Muscle layer of duodenum (tissue), 2 donors: Measurements from ENCODE around the gene PRR5.
"Not testable (repeated sequence)": the region's sequence is repeated elsewhere in the genome, so short reads cannot be mapped to it uniquely, and the experiment has no call there.

Source experiments
- H3K27ac ChIP-seq: one replicate; pipeline ENCODE4 v1.7.0; 2013; ENCODE audit warnings: mild to moderate bottlenecking, low read length
- H3K27me3 ChIP-seq: one replicate; pipeline ENCODE4 v1.7.0; 2013; ENCODE audit warnings: low read depth, mild to moderate bottlenecking, control low read depth, low read length
- H3K36me3 ChIP-seq, 2 donors: one replicate each; pipeline ENCODE4 v1.7.0; 2013; ENCODE audit warnings: low read length in 2 of 2, control low read depth in 1 of 2, mild to moderate bottlenecking in 1 of 2; ENCODE audit not compliant: insufficient read depth in 2 of 2, control insufficient read depth in 1 of 2
- H3K4me1 ChIP-seq, 2 donors: one replicate each; pipeline ENCODE4 v1.7.0; 2013; ENCODE audit warnings: low read length in 2 of 2, mild to moderate bottlenecking in 2 of 2, control low read depth in 1 of 2, moderate library complexity in 1 of 2; ENCODE audit not compliant: insufficient read depth in 2 of 2, control insufficient read depth in 1 of 2
- H3K4me3 ChIP-seq, 2 donors: one replicate each; pipeline ENCODE4 v1.7.0; 2013; ENCODE audit warnings: low read length in 2 of 2, low read depth in 1 of 2, mild to moderate bottlenecking in 1 of 2
- H3K9me3 ChIP-seq, 2 donors: one replicate each; pipeline ENCODE4 v1.7.0; 2013; ENCODE audit warnings: low read length in 2 of 2, control low read depth in 1 of 2, mild to moderate bottlenecking in 1 of 2; ENCODE audit not compliant: control insufficient read depth in 1 of 2
- donor health status: healthy.

Gene PRR5

GRCh38 chr22:44666207-44666585 is 35.8 kb upstream of the PRR5 start:
- no peaks in the 10 kb centered on the region for H3K27me3 ChIP-seq
- no peak overlapping the region for H3K27ac ChIP-seq
- H3K9me3 ChIP-seq: no peaks in the 10 kb centered on the region
- no peak overlapping the region for H3K4me3 ChIP-seq
- peaks cover 0 to 12% of the 10 kb centered on the region in 2 donors for H3K4me1 ChIP-seq
- no peaks in the 10 kb centered on the region for H3K36me3 ChIP-seq

DNA sequence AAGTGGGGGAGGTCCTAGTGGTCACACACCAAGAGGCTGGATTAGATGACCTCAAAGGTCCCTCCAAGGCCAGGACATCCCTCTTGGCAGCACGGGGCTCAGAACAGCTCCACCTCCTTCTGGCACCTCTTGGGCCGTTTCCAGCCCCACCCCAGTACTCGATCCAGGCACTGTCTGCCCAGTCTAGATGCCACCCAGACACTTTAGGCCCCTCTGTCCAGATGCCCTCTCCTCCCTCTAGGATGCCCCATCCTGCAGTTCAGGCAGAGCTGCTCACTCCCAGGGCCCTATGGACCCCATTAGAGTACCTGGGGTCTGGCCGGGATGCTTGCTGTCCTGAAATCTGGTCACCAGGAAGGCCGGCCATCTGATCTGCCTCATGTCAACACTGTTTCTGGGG is 34.7 kb upstream of the PRR5 start:
- Histone ChIP-seq H3K27ac (no peak overlapping the region), H3K4me3 (peak overlapping the region in 1 of 2 donors; percentile 62), H3K36me3 (no peaks in the 10 kb centered on the region), H3K27me3 (no peaks in the 10 kb centered on the region), H3K9me3 (no peaks in the 10 kb centered on the region), H3K4me1 (peaks cover 0 to 12% of the 10 kb centered on the region in 2 donors)

DNA sequence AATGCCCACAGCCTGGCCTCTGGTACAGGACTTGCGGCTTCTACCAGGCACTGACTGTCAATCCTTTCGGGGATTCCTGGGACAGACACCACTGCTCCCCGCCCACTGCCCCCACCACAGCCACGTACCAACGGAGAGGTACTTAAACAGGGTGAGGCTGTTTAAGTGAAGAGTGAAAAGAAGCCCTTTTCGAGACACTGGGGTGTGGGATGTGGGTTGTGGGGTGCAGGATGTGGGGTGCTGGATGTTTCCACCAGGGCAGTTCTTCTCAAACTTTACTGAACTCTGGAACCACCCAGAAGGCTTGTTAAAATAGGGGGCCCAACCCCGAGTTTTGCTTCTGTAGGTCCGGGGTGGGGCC is 34.2 kb upstream of the PRR5 start:
- Histone ChIP-seq H3K36me3 (no peaks in the 10 kb centered on the region), H3K27me3 (no peaks in the 10 kb centered on the region), H3K9me3 (no peaks in the 10 kb centered on the region), H3K4me1 (peaks cover 0 to 12% of the 10 kb centered on the region in 2 donors), H3K27ac (no peak overlapping the region), H3K4me3 (peak overlapping the region; percentile 21 to 62)

DNA sequence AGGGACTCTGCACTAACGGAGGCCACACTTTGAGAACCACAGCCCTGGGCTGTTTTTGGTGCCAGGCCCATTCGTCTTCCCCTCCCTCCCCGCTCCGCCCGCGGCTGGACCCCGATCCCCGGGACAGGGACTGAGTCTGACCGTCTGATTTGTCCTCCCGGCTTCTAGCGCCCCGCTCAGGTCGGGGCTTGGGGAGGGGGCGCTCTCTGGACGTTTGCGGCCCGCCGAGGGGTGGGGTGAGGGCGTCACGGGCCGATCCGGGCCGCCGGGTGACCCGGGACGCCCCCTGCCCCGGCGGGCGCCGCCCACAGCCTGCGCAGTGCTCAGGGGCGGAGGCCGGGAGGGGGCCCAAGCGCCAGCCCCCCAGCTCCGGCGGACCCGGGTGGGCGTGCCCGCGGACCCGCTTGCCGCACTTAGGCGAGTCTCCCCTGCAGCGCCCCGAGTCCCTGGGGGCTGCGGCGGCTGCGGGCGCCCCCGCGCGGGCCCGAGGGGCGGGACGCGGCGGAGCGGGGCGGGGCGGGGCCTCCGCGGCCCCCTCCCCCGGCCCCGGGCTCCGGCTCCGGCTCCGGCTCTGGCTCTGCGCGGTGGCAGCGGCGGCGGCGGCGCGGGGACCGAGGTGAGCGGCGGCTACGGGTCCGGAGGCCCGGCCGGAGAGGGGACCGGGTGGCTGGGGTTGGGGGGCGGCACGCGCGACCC is 33.7 kb upstream of the PRR5 start:
- no peaks in the 10 kb centered on the region for H3K9me3 ChIP-seq
- no peaks in the 10 kb centered on the region for H3K27me3 ChIP-seq
- H3K27ac ChIP-seq: no peak overlapping the region
- H3K4me1 ChIP-seq: peaks cover 0 to 12% of the 10 kb centered on the region in 2 donors
- peak overlapping the region; percentile 21 to 67 for H3K4me3 ChIP-seq
- H3K36me3 ChIP-seq: no peaks in the 10 kb centered on the region

DNA sequence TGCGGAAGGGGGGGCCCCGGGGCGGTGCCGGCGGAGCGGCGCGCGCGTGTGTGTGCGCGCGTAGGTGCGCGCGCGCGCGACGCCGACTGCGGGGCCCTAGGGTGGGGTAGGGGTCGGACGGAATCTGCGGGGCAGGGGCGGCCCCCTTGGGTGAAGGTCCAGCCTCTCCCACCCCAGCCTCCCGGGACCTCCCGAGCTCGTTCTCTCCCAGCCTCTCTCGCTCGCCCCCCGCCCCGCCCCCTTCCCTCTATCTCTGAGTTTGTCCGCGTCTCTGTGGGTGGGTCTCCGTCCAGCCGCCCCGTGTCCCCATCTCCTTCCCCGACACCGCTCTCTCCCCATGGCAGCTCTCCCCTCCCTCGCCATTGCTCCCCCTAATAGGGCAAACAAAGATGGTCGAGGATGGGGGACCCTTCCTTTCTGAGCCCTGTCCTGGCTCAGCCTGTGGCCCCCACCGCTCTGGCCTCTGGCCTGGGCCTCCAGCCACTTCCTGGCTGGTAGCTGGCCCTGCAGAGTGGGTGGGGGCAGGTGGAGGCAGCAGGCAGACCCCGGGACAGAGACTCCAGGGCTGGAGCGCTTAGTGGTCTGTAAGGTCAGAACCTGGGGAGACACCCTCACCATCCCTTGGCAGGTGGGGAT is 33.0 kb upstream of the PRR5 start:
- H3K27me3 ChIP-seq: no peaks in the 10 kb centered on the region
- peaks cover 0 to 12% of the 10 kb centered on the region in 2 donors for H3K4me1 ChIP-seq
- H3K27ac ChIP-seq: no peak overlapping the region
- H3K9me3 ChIP-seq: no peaks in the 10 kb centered on the region
- H3K4me3 ChIP-seq: peak overlapping the region; percentile 50 to 67
- no peaks in the 10 kb centered on the region for H3K36me3 ChIP-seq

DNA sequence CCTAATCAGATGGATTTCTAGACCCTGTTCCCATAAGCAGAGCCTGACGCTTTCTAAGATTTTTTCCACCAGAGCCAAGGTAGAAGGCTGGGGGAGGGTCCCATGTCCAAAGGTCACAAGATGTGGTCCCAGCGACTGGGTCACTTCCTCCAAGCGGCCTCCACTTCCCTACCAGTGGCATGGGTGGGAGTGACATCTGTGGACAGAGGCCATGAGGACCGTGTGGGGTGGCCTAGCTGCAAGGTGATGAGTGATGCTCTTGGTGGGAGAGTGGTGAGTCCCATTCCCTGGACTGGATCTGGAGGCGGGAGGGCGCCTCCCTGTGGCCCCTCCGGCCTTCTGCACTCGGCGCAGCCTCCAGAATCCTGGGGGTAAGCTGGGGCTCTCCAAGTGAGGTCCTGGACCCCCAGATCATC is 32.4 kb upstream of the PRR5 start:
- H3K9me3 ChIP-seq: no peaks in the 10 kb centered on the region
- no peaks in the 10 kb centered on the region for H3K27me3 ChIP-seq
- peak overlapping the region; percentile 50 to 67 for H3K4me3 ChIP-seq
- H3K4me1 ChIP-seq: peaks cover 0 to 12% of the 10 kb centered on the region in 2 donors
- H3K27ac ChIP-seq: no peak overlapping the region
- H3K36me3 ChIP-seq: no peaks in the 10 kb centered on the region

- Histone ChIP-seq H3K27me3 (no peaks in the 10 kb centered on the region), H3K36me3 (no peaks in the 10 kb centered on the region), H3K4me3 (no peak overlapping the region), H3K27ac (no peak overlapping the region), H3K9me3 (no peaks in the 10 kb centered on the region), H3K4me1 (peaks cover 0 to 12% of the 10 kb centered on the region in 2 donors)
Observed at GRCh38 chr22:44670220-44670988, 31.6 kb upstream of the PRR5 start.

DNA sequence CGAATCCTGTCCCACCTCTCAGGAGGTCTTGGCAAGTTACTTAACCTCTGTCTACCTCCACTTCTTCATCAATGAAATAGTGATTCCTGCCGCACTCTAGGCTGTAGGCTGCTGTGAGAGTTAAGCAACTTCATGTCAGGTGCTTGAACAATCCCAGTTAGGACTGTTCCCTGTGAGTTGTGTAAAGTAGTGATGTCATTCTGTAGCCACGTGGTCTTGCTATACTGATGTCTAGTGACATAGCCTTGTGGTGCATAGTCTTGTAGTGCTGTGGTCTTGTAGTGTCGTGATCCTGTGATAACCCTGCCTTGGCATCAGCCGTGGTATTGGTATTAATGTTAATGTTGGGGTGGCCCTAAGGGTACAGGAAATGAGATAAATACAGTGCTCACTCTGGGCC is 30.3 kb upstream of the PRR5 start:
- H3K9me3 ChIP-seq: no peaks in the 10 kb centered on the region
- H3K27ac ChIP-seq: no peak overlapping the region
- H3K36me3 ChIP-seq: no peaks in the 10 kb centered on the region
- H3K27me3 ChIP-seq: no peaks in the 10 kb centered on the region
- peaks cover 0 to 12% of the 10 kb centered on the region in 2 donors for H3K4me1 ChIP-seq
- H3K4me3 ChIP-seq: no peak overlapping the region

- peaks cover 0 to 8% of the 10 kb centered on the region in 2 donors for H3K4me1 ChIP-seq
- H3K27me3 ChIP-seq: no peaks in the 10 kb centered on the region
- H3K9me3 ChIP-seq: no peaks in the 10 kb centered on the region
- H3K36me3 ChIP-seq: no peaks in the 10 kb centered on the region
- no peak overlapping the region for H3K27ac ChIP-seq
- no peak overlapping the region for H3K4me3 ChIP-seq
Observed at GRCh38 chr22:44672632-44673031, 29.4 kb upstream of the PRR5 start.

DNA sequence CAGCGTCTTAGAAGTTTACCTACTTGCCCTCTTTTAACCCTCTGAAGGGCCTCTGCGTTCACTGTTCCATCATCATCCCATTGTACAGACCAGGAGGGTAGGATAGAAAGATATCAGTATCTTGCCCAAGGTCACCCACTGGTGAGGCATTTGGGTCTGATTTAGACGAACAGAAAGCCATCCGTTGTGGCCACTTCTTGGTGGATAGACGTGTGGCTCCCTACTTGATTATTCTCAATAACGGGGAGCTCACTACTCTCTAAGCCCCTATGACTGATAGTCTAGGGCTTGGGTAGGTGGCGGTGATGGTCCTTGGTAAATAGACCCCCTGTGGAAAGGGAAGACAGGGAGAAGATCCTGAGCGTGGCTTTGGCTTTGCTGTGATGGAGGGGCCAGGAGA is 28.6 kb upstream of the PRR5 start:
- Histone ChIP-seq H3K9me3 (no peaks in the 10 kb centered on the region), H3K27me3 (no peaks in the 10 kb centered on the region), H3K4me1 (peaks cover 0 to 7% of the 10 kb centered on the region in 2 donors), H3K4me3 (no peak overlapping the region), H3K27ac (no peak overlapping the region), H3K36me3 (no peaks in the 10 kb centered on the region)

DNA sequence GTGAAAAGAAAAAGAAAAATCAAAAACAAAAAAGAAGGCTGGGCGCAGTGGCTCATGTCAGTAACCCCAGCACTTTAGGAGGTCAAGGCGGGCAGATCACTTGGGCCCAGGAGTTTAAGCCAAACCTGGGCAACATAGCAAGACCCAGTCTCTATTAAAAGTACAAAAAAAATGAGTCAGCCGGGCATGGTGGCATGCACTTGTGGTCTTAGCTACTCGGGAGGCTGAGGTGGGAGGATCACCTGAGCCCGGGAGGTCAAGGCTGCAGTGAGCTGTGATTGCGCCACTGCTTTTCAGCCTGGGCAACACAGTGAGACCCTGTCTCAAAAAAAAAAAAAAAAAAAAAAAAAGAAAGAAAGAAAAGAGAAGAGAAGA is 26.0 kb upstream of the PRR5 start:
- H3K4me1 ChIP-seq, H3K27me3 ChIP-seq, H3K36me3 ChIP-seq, H3K27ac ChIP-seq, H3K9me3 ChIP-seq, H3K4me3 ChIP-seq: not testable (repeated sequence)
